ENCODE data around the gene SOX2.

Gene SOX2

GRCh38 chr3:181711325-181712135 is at the start of gene SOX2:
TSS of gene SOX2 (plus strand) at chr3:181711925. CDS start at chr3:181712361, 436 bp downstream.
- DNase-seq (ENCODE audit: low read depth in 2 of 2), result no peak

- no peak for DNase-seq (ENCODE audit: low read depth in 2 of 2)
Observed at GRCh38 chr3:181683563-181683962, 28.2 kb upstream of the SOX2 start.

GRCh38 chr3:181687190-181687589 is 24.5 kb upstream of the SOX2 start:
- no peak for DNase-seq (ENCODE audit: low read depth in 2 of 2)

DNA sequence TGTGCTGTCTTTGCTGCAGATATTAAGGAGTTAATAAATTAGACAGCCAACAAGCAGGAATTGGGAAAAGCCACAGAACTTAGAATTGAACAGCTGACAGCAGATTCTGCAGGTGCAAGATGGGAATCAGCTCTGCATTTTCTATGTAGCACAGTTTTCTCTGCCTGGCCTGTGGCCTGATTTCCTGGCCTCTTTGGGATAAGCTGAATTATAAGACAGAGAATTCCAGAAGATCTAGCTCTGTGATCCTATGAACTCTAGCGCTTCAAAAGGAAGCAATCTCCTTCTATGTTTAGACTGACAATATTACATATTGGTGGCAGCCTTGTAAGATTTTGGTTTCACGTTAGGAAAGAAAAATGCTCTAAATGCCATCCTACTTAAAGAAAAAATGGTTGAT is 24.0 kb upstream of the SOX2 start:
- no peak for DNase-seq (ENCODE audit: low read depth in 2 of 2)

DNA sequence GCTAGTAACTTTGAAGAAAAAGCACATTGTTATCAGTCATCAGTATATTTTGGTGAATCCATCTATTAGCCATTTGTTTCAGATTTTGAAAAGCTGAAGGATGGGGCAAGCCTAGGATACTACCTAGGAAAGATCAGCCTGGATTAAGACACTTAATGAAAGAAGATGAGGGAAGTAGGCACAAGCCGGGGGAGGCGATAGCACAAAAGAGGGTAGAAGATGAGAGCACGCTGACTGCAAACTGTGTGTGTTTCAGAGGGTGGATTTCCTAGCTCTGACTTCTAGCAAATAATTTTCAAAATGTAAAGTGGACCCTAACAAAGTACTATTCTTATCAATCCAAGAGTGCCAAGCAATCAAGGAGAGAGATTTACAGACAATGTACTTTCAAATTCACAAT is 22.2 kb upstream of the SOX2 start:
- no peak for DNase-seq (ENCODE audit: low read depth in 2 of 2)

DNA sequence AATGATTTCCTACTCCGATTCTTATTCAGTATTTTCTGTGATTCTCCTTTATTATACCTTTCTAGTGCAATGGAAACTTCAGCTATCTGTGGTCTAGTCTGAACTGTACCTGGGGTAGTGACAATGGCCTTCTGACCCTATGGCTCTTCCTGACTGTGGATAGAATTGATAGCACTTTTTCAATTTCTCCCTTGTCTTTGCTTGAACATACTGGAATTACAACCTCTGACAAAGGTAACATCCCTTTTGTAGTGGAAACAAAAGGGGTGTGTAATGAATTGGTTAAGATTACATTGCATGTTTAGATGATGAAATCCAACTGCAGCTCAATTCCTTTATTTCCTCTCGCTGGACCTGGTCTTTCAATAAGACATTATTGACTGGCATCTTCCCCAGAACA is 21.0 kb upstream of the SOX2 start:
- DNase-seq (ENCODE audit: low read depth in 2 of 2), result no peak

GRCh38 chr3:181691901-181692300 is 19.8 kb upstream of the SOX2 start:
- no peak for DNase-seq (ENCODE audit: low read depth in 2 of 2)

- DNase-seq (ENCODE audit: low read depth in 2 of 2), result no peak
Observed at GRCh38 chr3:181692311-181693145, 19.2 kb upstream of the SOX2 start.

GRCh38 chr3:181693280-181693679 is 18.4 kb upstream of the SOX2 start:
- DNase-seq (ENCODE audit: low read depth in 2 of 2), result no peak

- DNase-seq (ENCODE audit: low read depth in 2 of 2), result no peak
Observed at GRCh38 chr3:181694805-181695660, 16.7 kb upstream of the SOX2 start.

DNA sequence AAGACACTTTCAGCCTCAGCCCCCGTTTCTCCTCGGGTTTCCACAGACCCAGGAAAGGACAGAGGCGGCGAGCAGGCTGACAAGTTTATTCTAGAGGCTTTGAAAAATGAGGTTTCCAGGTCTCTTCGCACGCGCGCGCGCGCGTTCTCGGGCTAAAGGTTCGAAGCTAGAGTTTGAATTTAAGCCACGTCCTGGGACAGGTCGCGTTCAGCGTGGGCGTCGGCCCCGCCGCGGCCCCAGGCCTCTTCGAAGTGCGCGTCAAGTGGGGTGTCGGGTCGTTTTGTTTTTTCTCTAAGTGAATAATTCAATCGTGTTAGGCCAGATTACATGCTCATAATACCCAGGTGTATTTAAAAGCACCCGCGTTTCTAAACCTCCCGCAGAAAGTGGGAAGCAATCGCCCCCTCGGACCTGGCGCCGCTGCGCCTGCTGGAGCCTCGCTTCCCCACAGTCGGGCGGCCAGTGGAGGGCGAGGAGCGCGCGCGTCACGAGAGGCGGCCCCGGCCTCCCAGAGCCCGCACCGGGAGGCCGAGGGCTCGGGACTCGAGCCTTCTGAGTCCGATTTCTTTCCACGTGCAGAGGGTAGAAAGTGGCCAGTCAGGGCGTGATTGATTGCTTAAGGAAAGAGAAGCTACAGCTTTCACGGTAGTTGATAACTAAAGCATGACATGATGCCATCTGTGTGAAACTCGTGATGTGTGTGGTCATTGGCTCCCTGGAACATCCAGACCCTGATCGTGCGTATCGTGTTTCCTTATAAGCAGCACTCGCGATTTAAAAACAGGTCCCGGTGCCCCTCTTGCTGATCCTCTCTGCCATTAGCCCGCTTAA is 15.8 kb upstream of the SOX2 start:
- no peak for DNase-seq (ENCODE audit: low read depth in 2 of 2)

GRCh38 chr3:181696626-181697230 is 15.0 kb upstream of the SOX2 start:
- no peak for DNase-seq (ENCODE audit: low read depth in 2 of 2)

GRCh38 chr3:181698263-181698954 is 13.3 kb upstream of the SOX2 start:
- DNase-seq (ENCODE audit: low read depth in 2 of 2), result no peak

DNA sequence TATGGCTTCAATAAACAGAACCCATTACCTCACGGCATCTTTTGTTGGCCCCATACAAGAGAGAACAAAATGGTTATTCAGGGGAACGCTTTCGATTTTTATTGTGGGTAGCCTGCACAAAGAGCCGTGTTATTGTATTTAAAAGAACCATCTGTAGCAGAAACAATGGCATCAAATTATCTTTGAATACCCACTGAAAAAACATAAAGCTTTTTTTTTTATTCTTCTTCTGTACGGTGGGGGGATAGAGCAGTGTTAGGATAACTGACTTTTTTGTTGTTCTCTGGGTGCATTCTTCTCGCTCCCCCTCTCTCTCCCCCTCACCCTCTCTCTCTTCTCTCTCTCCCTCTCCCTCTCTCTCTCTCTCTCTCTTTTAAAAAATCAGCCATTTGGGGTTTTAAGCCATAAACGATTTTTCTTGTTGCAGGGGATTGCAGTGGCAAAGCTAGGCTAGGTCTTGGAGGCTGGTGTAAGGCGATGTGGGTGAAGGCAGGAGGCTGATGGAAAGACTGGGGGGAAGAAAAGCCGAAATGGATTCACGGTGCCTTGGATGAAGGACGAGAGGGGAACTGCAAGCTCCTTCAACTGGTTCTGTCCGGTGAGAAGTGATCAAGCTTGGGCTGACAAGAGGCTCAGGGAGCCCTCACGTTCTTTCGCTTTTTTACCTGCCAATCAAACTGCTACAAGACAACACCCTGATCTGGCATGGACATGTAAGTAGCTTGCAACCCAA is 12.4 kb upstream of the SOX2 start:
- no peak for DNase-seq (ENCODE audit: low read depth in 2 of 2)

GRCh38 chr3:181700168-181701087 is 11.3 kb upstream of the SOX2 start:
- peak; percentile 19 to 36 for DNase-seq (ENCODE audit: low read depth in 2 of 2)

DNA sequence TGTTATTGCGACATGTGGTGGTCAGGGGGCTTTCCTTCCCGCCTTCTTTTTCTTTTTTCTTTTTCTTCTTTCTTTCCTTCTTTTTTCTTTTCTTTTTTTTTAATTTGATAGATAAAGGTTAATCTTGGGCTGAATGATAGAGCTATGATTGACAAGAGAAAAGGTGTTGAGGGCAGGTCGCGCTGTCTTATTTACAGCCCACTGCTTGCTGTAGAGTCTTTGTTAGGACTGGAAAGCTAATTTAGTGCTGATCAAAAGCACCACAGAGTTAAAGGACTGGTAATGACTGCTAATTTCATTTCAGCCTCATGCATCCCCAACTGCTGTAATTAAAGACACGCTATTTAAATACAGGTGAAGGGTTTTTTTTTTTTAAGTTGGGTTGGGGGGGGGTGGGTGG is 10.6 kb upstream of the SOX2 start:
- no peak for DNase-seq (ENCODE audit: low read depth in 2 of 2)

GRCh38 chr3:181703601-181704420 is 7.9 kb upstream of the SOX2 start:
- no peak for DNase-seq (ENCODE audit: low read depth in 2 of 2)
